Measurements from ENCODE around the gene CPEB1. TPM values are rescaled to one million over a fixed set of nuclear protein-coding genes. Genes with fewer than 3 reads are reported as not detected.
A peak's percentile ranks its signal among the peaks of the same experiment; 100 is the strongest.

CPEB1 gene
- total and polyA plus RNA-seq, 2 experiments from 2014 or later = 4.1 to 9.4 TPM

GRCh38 chr15:82643992-82644391 lies 3.2 kb downstream of the CPEB1 start:
- no peaks in the 10 kb centered on the region for H3K36me3 Mint-ChIP-seq (ENCODE audit: low read depth)

GRCh38 chr15:82642656-82643055 lies 4.5 kb downstream of the CPEB1 start:
- Histone ChIP-seq H3K79me2 (replicated peaks; ENCODE audit: insufficient read depth) (no peaks in the 10 kb centered on the region), H3K9me2 (ENCODE audit: insufficient read depth) (no peaks in the 10 kb centered on the region), H3K4me3 (no peak overlapping the region), H3K36me3 (ENCODE audit: insufficient read depth) (no peaks in the 10 kb centered on the region), H4K20me1 (replicated peaks; ENCODE audit: insufficient read depth) (no peaks in the 10 kb centered on the region), H2AFZ (no peak overlapping the region), H3K4me1 (ENCODE audit: insufficient read depth) (peaks cover 4% of the 10 kb centered on the region; the same call in 1 of the 2 replicates), H3K4me2 (no peak overlapping the region), H3K27me3 (ENCODE audit: insufficient read depth) (peaks cover 36% of the 10 kb centered on the region), H3K27ac (ENCODE audit: low read depth) (no peak overlapping the region), H3F3A (replicated peaks; ENCODE audit: low read depth) (no peaks in the 10 kb centered on the region)
- H3K27ac Mint-ChIP-seq = no peak overlapping the region
- DNase-seq (ENCODE audit: low spot score) = no peak
- no peaks in the 10 kb centered on the region for H3K36me3 Mint-ChIP-seq (ENCODE audit: low read depth)
- no peak for TF ChIP-seq POLR2AphosphoS5 (IDR thresholded peaks at IDR 0.05; ENCODE audit: low read depth)
- TF ChIP-seq EZH2 (IDR thresholded peaks at IDR 0.05; ENCODE audit: low read depth, unreplicated experiment) = no peak
- peaks cover 3% of the 10 kb centered on the region; the same call in 2 of the 3 replicates for H3K9me3 Mint-ChIP-seq
- H3K4me3 Mint-ChIP-seq = no peak overlapping the region
- H3K4me1 Mint-ChIP-seq = peaks cover 4% of the 10 kb centered on the region
- H3K27me3 Mint-ChIP-seq (ENCODE audit: insufficient read depth, low read depth, poor library complexity) = peaks cover 29% of the 10 kb centered on the region
- no peak for ATAC-seq

More at GRCh38 chr15:82643992-82644391, 3.2 kb downstream of the CPEB1 start:
- peaks cover 8% of the 10 kb centered on the region; the same call in 1 of the 2 replicates for H3K4me1 ChIP-seq (ENCODE audit: insufficient read depth)
- TF ChIP-seq, protein P1, sequence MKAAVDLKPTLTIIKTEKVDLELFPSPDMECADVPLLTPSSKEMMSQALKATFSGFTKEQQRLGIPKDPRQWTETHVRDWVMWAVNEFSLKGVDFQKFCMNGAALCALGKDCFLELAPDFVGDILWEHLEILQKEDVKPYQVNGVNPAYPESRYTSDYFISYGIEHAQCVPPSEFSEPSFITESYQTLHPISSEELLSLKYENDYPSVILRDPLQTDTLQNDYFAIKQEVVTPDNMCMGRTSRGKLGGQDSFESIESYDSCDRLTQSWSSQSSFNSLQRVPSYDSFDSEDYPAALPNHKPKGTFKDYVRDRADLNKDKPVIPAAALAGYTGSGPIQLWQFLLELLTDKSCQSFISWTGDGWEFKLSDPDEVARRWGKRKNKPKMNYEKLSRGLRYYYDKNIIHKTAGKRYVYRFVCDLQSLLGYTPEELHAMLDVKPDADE (IDR thresholded peaks at IDR 0.05) = no peak
- no peaks in the 10 kb centered on the region for H3K36me3 ChIP-seq (ENCODE audit: insufficient read depth)
- ATAC-seq (no peak), DNase-seq (ENCODE audit: low spot score) (peak; percentile 23)
- H3K9me2 ChIP-seq (ENCODE audit: insufficient read depth) = no peaks in the 10 kb centered on the region
- peaks cover 39% of the 10 kb centered on the region for H3K27me3 Mint-ChIP-seq (ENCODE audit: insufficient read depth, low read depth, poor library complexity)
- no peak overlapping the region for H3K27ac Mint-ChIP-seq
- H3K4me2 ChIP-seq = no peak overlapping the region
- H3K79me2 ChIP-seq (replicated peaks; ENCODE audit: insufficient read depth) = no peaks in the 10 kb centered on the region
- peaks cover 3% of the 10 kb centered on the region; the same call in 2 of the 3 replicates for H3K9me3 Mint-ChIP-seq
- H4K20me1 ChIP-seq (replicated peaks; ENCODE audit: insufficient read depth) = no peaks in the 10 kb centered on the region
- no peak overlapping the region for H3K4me3 ChIP-seq
- no peak overlapping the region for H2AFZ ChIP-seq
- H3K4me1 Mint-ChIP-seq = peaks cover 4% of the 10 kb centered on the region
- no peak overlapping the region for H3K27ac ChIP-seq (ENCODE audit: low read depth)
- H3K27me3 ChIP-seq (ENCODE audit: insufficient read depth) = peaks cover 49% of the 10 kb centered on the region
- no peak overlapping the region for H3K4me3 Mint-ChIP-seq
- H3F3A ChIP-seq (replicated peaks; ENCODE audit: low read depth) = peaks cover 8% of the 10 kb centered on the region; the same call in 1 of the 2 replicates

- Histone ChIP-seq H3K36me3 (ENCODE audit: insufficient read depth) (no peaks in the 10 kb centered on the region), H3K79me2 (replicated peaks; ENCODE audit: insufficient read depth) (no peaks in the 10 kb centered on the region), H4K20me1 (replicated peaks; ENCODE audit: insufficient read depth) (no peaks in the 10 kb centered on the region), H3K4me1 (ENCODE audit: insufficient read depth) (peaks cover 4% of the 10 kb centered on the region; the same call in 1 of the 2 replicates), H3K27ac (ENCODE audit: low read depth) (no peak overlapping the region), H3K4me2 (no peak overlapping the region), H3K4me3 (no peak overlapping the region), H3K9me2 (ENCODE audit: insufficient read depth) (no peaks in the 10 kb centered on the region), H2AFZ (no peak overlapping the region), H3K27me3 (ENCODE audit: insufficient read depth) (peaks cover 22% of the 10 kb centered on the region), H3F3A (replicated peaks; ENCODE audit: low read depth) (no peaks in the 10 kb centered on the region)
- ATAC-seq (no peak), DNase-seq (ENCODE audit: low spot score) (no peak)
- no peak overlapping the region for H3K4me3 Mint-ChIP-seq
- peaks cover 4% of the 10 kb centered on the region for H3K4me1 Mint-ChIP-seq
- H3K27me3 Mint-ChIP-seq (ENCODE audit: insufficient read depth, low read depth, poor library complexity) = peaks cover 18% of the 10 kb centered on the region
- H3K9me3 Mint-ChIP-seq = peaks cover 3% of the 10 kb centered on the region; the same call in 1 of the 3 replicates
- no peak overlapping the region for H3K27ac Mint-ChIP-seq
- no peaks in the 10 kb centered on the region for H3K36me3 Mint-ChIP-seq (ENCODE audit: low read depth)
- TF ChIP-seq, protein P2, sequence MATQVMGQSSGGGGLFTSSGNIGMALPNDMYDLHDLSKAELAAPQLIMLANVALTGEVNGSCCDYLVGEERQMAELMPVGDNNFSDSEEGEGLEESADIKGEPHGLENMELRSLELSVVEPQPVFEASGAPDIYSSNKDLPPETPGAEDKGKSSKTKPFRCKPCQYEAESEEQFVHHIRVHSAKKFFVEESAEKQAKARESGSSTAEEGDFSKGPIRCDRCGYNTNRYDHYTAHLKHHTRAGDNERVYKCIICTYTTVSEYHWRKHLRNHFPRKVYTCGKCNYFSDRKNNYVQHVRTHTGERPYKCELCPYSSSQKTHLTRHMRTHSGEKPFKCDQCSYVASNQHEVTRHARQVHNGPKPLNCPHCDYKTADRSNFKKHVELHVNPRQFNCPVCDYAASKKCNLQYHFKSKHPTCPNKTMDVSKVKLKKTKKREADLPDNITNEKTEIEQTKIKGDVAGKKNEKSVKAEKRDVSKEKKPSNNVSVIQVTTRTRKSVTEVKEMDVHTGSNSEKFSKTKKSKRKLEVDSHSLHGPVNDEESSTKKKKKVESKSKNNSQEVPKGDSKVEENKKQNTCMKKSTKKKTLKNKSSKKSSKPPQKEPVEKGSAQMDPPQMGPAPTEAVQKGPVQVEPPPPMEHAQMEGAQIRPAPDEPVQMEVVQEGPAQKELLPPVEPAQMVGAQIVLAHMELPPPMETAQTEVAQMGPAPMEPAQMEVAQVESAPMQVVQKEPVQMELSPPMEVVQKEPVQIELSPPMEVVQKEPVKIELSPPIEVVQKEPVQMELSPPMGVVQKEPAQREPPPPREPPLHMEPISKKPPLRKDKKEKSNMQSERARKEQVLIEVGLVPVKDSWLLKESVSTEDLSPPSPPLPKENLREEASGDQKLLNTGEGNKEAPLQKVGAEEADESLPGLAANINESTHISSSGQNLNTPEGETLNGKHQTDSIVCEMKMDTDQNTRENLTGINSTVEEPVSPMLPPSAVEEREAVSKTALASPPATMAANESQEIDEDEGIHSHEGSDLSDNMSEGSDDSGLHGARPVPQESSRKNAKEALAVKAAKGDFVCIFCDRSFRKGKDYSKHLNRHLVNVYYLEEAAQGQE (IDR thresholded peaks at IDR 0.05; ENCODE audit: unreplicated experiment) = no peak
- no peak for TF ChIP-seq STAT1 (IDR thresholded peaks at IDR 0.05; ENCODE audit: unreplicated experiment)
These were observed 5.9 kb downstream of the CPEB1 start for GRCh38 chr15:82641129-82641798.
